GM12873 (cell line): ENCODE results near the gene CYB5R2.

Experiments used
- TF ChIP-seq, protein P1 (sequence below): IDR thresholded peaks from 2 replicates; pipeline ENCODE4 v1.5.1; 2012; ENCODE audit warnings: low read depth, mild to moderate bottlenecking, moderate library complexity, low read length, control low read depth; ENCODE audit not compliant: insufficient read depth; ENCODE audit errors: missing control alignments

Gene CYB5R2

DNA sequence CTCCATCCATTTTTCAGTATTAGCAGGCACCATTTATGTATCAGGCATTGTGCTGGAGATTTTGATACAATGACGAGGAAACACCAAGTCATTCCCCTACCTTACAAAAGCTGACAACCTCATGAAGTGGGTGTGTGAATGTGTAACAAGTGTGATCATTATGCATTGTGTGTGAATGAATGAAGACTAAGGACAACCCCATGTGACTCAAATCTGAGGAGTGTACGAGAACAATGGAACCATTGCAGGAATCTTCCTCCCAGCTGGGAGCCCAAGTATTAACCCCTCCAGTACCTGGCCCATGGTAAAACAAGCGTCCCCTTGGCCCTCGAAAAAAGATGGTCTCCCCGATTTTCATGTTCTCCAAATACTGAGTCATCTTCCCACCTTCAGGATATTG is 4.4 kb downstream of the CYB5R2 start:
- TF ChIP-seq, protein P1, sequence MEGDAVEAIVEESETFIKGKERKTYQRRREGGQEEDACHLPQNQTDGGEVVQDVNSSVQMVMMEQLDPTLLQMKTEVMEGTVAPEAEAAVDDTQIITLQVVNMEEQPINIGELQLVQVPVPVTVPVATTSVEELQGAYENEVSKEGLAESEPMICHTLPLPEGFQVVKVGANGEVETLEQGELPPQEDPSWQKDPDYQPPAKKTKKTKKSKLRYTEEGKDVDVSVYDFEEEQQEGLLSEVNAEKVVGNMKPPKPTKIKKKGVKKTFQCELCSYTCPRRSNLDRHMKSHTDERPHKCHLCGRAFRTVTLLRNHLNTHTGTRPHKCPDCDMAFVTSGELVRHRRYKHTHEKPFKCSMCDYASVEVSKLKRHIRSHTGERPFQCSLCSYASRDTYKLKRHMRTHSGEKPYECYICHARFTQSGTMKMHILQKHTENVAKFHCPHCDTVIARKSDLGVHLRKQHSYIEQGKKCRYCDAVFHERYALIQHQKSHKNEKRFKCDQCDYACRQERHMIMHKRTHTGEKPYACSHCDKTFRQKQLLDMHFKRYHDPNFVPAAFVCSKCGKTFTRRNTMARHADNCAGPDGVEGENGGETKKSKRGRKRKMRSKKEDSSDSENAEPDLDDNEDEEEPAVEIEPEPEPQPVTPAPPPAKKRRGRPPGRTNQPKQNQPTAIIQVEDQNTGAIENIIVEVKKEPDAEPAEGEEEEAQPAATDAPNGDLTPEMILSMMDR = no peak

GRCh38 chr11:7668464-7668863 is 4.8 kb downstream of the CYB5R2 start:
- TF ChIP-seq, protein P1 = no peak

DNA sequence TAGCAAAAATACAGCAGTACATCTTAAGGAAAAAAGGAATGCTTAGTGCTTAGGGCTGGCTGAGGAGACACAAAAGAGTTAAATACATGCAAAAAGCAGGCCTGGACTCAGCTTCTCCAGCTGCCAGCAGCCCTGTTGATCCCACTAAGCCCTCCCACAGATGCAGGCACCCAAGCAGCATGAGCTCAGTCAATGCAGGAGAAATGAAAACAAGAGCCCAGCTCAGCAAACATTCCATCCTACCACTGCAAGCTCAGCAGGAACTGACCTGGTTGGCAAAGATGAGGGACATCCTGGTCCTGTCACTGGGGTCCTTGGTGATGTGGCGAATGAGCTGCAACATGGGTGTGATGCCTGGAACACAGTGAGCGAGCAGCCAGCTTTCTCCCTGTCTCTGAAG is 5.8 kb downstream of the CYB5R2 start:
- TF ChIP-seq, protein P1 = no peak

DNA sequence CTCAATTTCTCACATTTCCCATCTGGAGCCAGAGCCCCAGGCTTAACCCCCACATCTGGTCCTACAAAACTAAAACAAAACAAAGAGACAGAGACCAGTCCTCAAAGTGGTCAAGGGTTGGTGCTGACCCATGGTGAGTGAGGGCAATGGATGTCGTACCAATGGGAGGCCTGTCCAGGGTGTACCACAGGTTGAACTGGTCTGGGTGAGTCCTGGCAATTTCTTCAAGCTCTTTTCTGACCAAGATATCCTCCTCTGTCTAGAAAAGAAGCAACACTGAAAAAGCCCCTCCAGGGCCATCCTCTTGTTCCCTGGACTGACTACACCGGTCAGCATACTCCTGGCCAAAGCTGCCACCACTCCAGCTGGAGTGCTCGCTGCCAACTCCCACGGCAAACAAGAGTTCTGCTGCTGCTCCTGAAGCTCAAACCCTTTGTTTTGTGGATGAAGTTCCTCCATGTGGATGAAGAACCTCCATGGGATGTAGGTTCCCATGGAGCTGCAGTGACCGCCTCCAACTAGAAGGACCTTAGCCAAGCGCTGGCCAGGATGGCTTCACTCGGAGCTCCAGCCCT is 6.9 kb downstream of the CYB5R2 start:
- TF ChIP-seq, protein P1 = no peak

DNA sequence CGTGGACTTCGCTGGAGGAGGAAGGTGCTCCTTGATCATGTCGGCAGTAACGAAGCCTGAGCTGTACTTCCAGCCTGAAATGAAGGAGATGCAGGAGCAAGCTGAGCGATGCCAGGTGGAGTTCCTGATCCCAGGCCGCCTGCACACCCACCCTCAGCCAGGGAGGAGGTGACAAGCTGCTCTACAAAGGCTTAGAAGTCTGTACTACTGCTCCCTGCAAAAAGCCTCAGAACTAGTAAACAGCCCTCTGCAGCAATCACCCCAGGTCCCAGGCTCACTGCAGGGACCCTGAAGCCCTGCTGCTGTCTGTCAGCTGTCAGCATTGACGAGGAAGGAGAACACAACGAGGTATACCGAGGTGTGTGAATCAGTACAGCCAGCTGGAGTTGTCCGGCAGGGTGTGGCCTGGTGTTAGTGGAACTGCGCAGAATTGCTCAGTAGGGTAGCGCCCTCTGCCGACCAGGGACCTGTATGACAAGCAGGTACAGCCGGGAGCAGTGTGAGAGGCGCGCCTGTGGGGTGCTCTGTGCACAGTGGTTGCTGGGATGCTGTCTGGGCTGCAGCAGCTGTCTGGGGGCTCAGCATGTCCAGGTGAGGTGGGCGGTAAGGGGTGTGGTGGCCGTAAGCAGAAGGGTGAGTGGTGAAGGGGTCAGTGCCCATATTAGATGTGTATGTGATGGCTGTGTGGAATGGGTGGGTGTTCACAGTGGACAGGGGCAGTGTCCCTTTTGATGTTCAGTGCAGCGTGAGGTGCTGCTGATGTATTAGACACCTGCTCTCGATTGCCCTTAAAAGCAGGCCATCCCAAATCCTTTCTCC is 7.6 kb downstream of the CYB5R2 start:
- TF ChIP-seq, protein P1 = peak; percentile 99

DNA sequence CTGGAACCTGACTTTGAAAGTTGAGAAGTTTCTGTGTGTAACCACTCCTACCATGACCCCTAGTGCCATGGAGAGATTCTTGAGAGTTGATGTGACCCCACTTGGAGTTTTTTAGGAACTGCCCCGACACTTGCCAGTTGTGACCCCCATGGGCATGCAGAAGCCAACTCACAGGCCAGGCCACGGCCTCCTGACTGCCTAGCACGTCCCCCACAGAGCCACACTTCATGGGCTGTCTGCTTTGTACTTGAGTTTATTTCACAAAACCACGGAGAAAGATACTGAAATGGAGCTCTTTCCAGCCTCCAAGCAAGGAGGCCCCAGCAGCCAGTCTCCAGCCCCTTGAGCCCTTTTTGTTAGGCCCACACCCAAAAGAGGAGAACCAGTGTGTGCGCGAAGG is 8.4 kb downstream of the CYB5R2 start:
- TF ChIP-seq, protein P1 = no peak

DNA sequence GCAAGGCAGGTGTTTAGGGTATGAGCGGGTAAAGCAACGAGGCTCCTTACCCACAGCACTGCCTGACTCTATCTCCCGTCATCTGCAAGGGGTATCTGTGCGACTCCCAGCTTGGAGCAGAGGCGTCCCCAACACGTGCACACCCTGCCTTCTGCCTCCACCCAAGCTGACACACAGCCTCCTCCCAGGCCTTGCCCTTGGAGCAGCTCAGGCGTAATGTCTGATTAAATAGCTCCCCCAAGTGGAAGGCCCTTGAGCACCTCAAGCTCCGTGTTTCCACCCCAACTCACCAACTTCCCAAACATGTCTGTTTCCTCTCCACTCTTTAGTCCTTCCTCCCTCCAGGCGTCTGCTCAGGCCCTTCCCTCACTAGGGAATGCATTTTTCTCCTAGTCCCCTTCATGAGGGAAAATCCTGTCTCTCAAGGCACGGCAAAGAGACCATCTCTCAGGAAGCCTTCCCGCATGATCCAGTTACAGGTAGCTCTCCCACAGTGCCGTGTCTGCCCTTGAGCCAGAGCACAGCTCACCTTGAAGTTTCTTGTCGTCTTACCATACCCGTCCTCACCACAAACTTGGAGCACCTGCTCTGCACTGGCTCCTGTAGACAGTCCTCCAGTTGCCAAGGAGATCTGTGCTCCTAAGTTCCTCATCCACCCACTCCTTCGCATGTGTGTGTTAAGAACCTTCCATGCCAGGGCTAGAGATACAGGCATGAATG is 15.8 kb downstream of the CYB5R2 start:
- TF ChIP-seq, protein P1 = peak; percentile 38
